ENCODE results near the gene CABLES1. TPM values are rescaled to one million over a fixed set of nuclear protein-coding genes. Genes with fewer than 3 reads are reported as not detected.

CABLES1 gene
- total RNA-seq, 6 experiments from 2014 or later, result 7.4 to 21.5 (median 11.3) TPM

- Histone ChIP-seq H3K4me1 (peaks cover 0 to 30% (median 2%) of the 10 kb centered on the region in 4 donors), H3K27me3 (no peaks in the 10 kb centered on the region), H3K4me3 (no peak overlapping the region), H3K36me3 (no peaks in the 10 kb centered on the region), H3K9me3 (no peaks in the 10 kb centered on the region), H3K27ac (peak overlapping the region in 1 of 3 donors; percentile 52)
- no peak for DNase-seq
- 48% methylated on average over 5 of the region's 5 CpGs for WGBS (ENCODE audit: insufficient coverage, low coverage, low lambda C conversion rate, missing lambda C conversion rate)
- TF ChIP-seq POLR2A (IDR thresholded peaks at IDR 0.05) (no peak), CTCF (IDR thresholded peaks at IDR 0.05) (no peak)
- intact Hi-C loops (cut with DNase I), result no loop called here
- ATAC-seq, result peak in 1 of 4 donors; percentile 70
Observed at GRCh38 chr18:23115683-23116096, 19.6 kb upstream of the CABLES1 start.

GRCh38 chr18:23121133-23121532, 14.2 kb upstream of the CABLES1 start:
- no peak for DNase-seq
- no peak overlapping the region for H3K4me3 ChIP-seq
- intact Hi-C loops (cut with DNase I), result loop anchor here in 1 of 2 donors (10.0 kb wide), 1 partner anchor 244 kb away; no protein-coding TSS in a partner anchor
- 93% methylated on average over 7 of the region's 8 CpGs for WGBS (ENCODE audit: insufficient coverage, low coverage, low lambda C conversion rate, missing lambda C conversion rate)
- H3K27ac ChIP-seq, result no peak overlapping the region
- H3K27me3 ChIP-seq, result no peaks in the 10 kb centered on the region
- TF ChIP-seq CTCF (IDR thresholded peaks at IDR 0.05) (no peak), POLR2A (IDR thresholded peaks at IDR 0.05) (no peak)
- H3K9me3 ChIP-seq, result no peaks in the 10 kb centered on the region
- ATAC-seq, result no peak
- H3K4me1 ChIP-seq, result peaks cover 0 to 11% (median 0%) of the 10 kb centered on the region in 4 donors
- no peaks in the 10 kb centered on the region for H3K36me3 ChIP-seq

- ATAC-seq, result no peak
- Histone ChIP-seq H3K27me3 (no peaks in the 10 kb centered on the region), H3K4me3 (no peak overlapping the region), H3K4me1 (peaks cover 0 to 11% (median 0%) of the 10 kb centered on the region in 4 donors), H3K27ac (no peak overlapping the region), H3K36me3 (no peaks in the 10 kb centered on the region), H3K9me3 (no peaks in the 10 kb centered on the region)
- DNase-seq, result no peak
- WGBS (ENCODE audit: insufficient coverage, low coverage, low lambda C conversion rate, missing lambda C conversion rate), result 78% methylated on average over 14 of the region's 15 CpGs
- intact Hi-C loops (cut with DNase I), result loop anchor here in 1 of 2 donors (10.0 kb wide), 1 partner anchor 242 kb away; no protein-coding TSS in a partner anchor
- TF ChIP-seq POLR2A (IDR thresholded peaks at IDR 0.05), result no peak
- no peak for TF ChIP-seq CTCF (IDR thresholded peaks at IDR 0.05)
Observed at GRCh38 chr18:23122334-23123229, 12.7 kb upstream of the CABLES1 start.

- H3K27ac ChIP-seq, result no peak overlapping the region
- H3K27me3 ChIP-seq, result no peaks in the 10 kb centered on the region
- no peak for DNase-seq
- ATAC-seq, result peak; percentile 33 to 42 (median 40)
- 78% methylated on average over 7 of the region's 11 CpGs for WGBS (ENCODE audit: insufficient coverage, low coverage, low lambda C conversion rate, missing lambda C conversion rate)
- H3K9me3 ChIP-seq, result no peaks in the 10 kb centered on the region
- peaks cover 0 to 5% (median 0%) of the 10 kb centered on the region in 4 donors for H3K4me1 ChIP-seq
- intact Hi-C loops (cut with DNase I), result loop anchor here in 1 of 2 donors (10.0 kb wide), 1 partner anchor 238 kb away; no protein-coding TSS in a partner anchor
- H3K36me3 ChIP-seq, result no peaks in the 10 kb centered on the region
- no peak for TF ChIP-seq POLR2A (IDR thresholded peaks at IDR 0.05)
- TF ChIP-seq CTCF (IDR thresholded peaks at IDR 0.05), result no peak
- H3K4me3 ChIP-seq, result no peak overlapping the region
Observed at GRCh38 chr18:23126376-23127056, 8.8 kb upstream of the CABLES1 start.
